GM23338 (cell line): ENCODE measurements around the gene MARCHF2. TPM values are rescaled to one million over a fixed set of nuclear protein-coding genes. Genes with fewer than 3 reads are reported as not detected.
A peak's percentile ranks its signal among the peaks of the same experiment; 100 is the strongest.

Experiments
- ATAC-seq: fragments of 200-7000 bp; cut with Tn5 transposase; 3 replicates; pipeline ENCODE4 v1.9.1; 2020
- DNase-seq: peaks from one replicate; pipeline ENCODE4 v3.0.0-alpha.2; 2015; ENCODE audit warnings: low spot score
- H2AFZ ChIP-seq: fragments of 200-600 bp; sonication (generic); 2 replicates; pipeline ENCODE4 v1.8.0; 2016; ENCODE audit warnings: antibody characterized with exemption, mild to moderate bottlenecking, moderate library complexity
- H3F3A ChIP-seq: fragments of 200-600 bp; sonication (generic); replicated peaks from 2 replicates; pipeline ENCODE4 v1.8.0; 2017; ENCODE audit warnings: antibody characterized with exemption, mixed run types, low read depth
- H3K27ac ChIP-seq: fragments of 200-600 bp; sonication (generic); 2 replicates; pipeline ENCODE4 v1.6.1; 2016; ENCODE audit warnings: low read depth
- H3K27me3 ChIP-seq: fragments of 200-600 bp; sonication (generic); 2 replicates; pipeline ENCODE4 v1.8.0; 2016; ENCODE audit warnings: mild to moderate bottlenecking, mixed run types, moderate library complexity; ENCODE audit not compliant: insufficient read depth
- H3K36me3 ChIP-seq: fragments of 200-600 bp; sonication (generic); 2 replicates; pipeline ENCODE4 v1.8.0; 2016; ENCODE audit warnings: mild to moderate bottlenecking; ENCODE audit not compliant: insufficient read depth
- H3K4me1 ChIP-seq: fragments of 200-600 bp; sonication (generic); 2 replicates; pipeline ENCODE4 v1.8.0; 2016; ENCODE audit warnings: mild to moderate bottlenecking, moderate library complexity; ENCODE audit not compliant: insufficient read depth
- H3K4me2 ChIP-seq: fragments of 200-600 bp; sonication (generic); 2 replicates; pipeline ENCODE4 v1.7.1; 2017; ENCODE audit warnings: mixed run types
- H3K4me3 ChIP-seq: fragments of 200-600 bp; sonication (generic); 2 replicates; pipeline ENCODE4 v1.6.1; 2016; ENCODE audit warnings: mixed run types
- H3K79me2 ChIP-seq: fragments of 200-600 bp; sonication (generic); replicated peaks from 2 replicates; pipeline ENCODE4 v1.8.0; 2017; ENCODE audit warnings: mild to moderate bottlenecking; ENCODE audit not compliant: insufficient read depth
- H3K9me2 ChIP-seq: fragments of 200-600 bp; sonication (generic); 2 replicates; pipeline ENCODE4 v1.8.0; 2017; ENCODE audit not compliant: insufficient read depth
- H4K20me1 ChIP-seq: fragments of 200-600 bp; sonication (generic); replicated peaks from 2 replicates; pipeline ENCODE4 v1.8.0; 2017; ENCODE audit warnings: mild to moderate bottlenecking; ENCODE audit not compliant: insufficient read depth
- H3K27ac Mint-ChIP-seq: 2 replicates; pipeline ENCODE4 v1.8.0; 2020; ENCODE audit warnings: inconsistent platforms, mild to moderate bottlenecking, moderate library complexity, mixed read lengths
- H3K27me3 Mint-ChIP-seq: 3 replicates; pipeline ENCODE4 v1.8.0; 2022; ENCODE audit warnings: low read depth, mild to moderate bottlenecking, moderate library complexity, mixed read lengths, inconsistent platforms; ENCODE audit not compliant: insufficient read depth, poor library complexity
- H3K36me3 Mint-ChIP-seq: 3 replicates; pipeline ENCODE4 v1.8.0; 2021; ENCODE audit warnings: low read depth, mild to moderate bottlenecking, inconsistent platforms, moderate library complexity, mixed read lengths
- H3K4me1 Mint-ChIP-seq: 3 replicates; pipeline ENCODE4 v1.8.0; 2020; ENCODE audit warnings: mild to moderate bottlenecking, inconsistent platforms, mixed read lengths
- H3K4me3 Mint-ChIP-seq: 3 replicates; pipeline ENCODE4 v1.8.0; 2021; ENCODE audit warnings: moderate library complexity, mild to moderate bottlenecking, inconsistent platforms, mixed read lengths
- H3K9me3 Mint-ChIP-seq: 3 replicates; pipeline ENCODE4 v1.8.0; 2020; ENCODE audit warnings: moderate library complexity, mild to moderate bottlenecking, inconsistent platforms, mixed read lengths
- CREB1 ChIP-seq: fragments of 250-450 bp; sonication (Bioruptor Pico); IDR thresholded peaks from 2 replicates; pipeline ENCODE4 v1.5.0; 2020; ENCODE audit warnings: low read depth, mild to moderate bottlenecking, moderate library complexity
- ETS1 ChIP-seq: IDR thresholded peaks from 2 replicates; pipeline ENCODE4 v1.6.1; 2016; ENCODE audit warnings: antibody characterized with exemption
- EZH2phosphoT487 ChIP-seq: fragments of 200-600 bp; sonication (generic); IDR thresholded peaks from one replicate; pipeline ENCODE4 v1.8.1; 2018; ENCODE audit warnings: antibody characterized with exemption; ENCODE audit not compliant: unreplicated experiment
- POLR2AphosphoS5 ChIP-seq: IDR thresholded peaks from 2 replicates; pipeline ENCODE4 v1.6.1; 2016; ENCODE audit warnings: antibody characterized with exemption, low read depth
- REST ChIP-seq: IDR thresholded peaks from one replicate; pipeline ENCODE4 v1.6.1; 2018; ENCODE audit warnings: antibody characterized with exemption; ENCODE audit not compliant: unreplicated experiment
- STAT1 ChIP-seq: IDR thresholded peaks from one replicate; pipeline ENCODE4 v1.6.1; 2016; ENCODE audit warnings: antibody characterized with exemption; ENCODE audit not compliant: unreplicated experiment
- ZNF331 ChIP-seq: fragments of 250-450 bp; sonication (Bioruptor Pico); IDR thresholded peaks from 2 replicates; pipeline ENCODE4 v1.5.0; 2020; ENCODE audit warnings: low read depth, mild to moderate bottlenecking, moderate library complexity
- polyA plus RNA-seq: library from polyadenylated mRNA; unstranded; fragments of >200 nt; fragmentation: Nextera tagmentation; extraction: Ambion mirVana; gene quantifications from 2 replicates; pipeline ENCODE4 v1.2.1, GENCODE V29; 2016
- total RNA-seq: library from RNA; depleted of rRNA; stranded (reverse); fragments of >200 nt; shearing (Covaris generic); gene quantifications from 2 replicates; pipeline ENCODE4 v1.2.3, GENCODE V29; 2014

The MARCHF2 gene
- total and polyA plus RNA-seq, 2 experiments from 2014 or later: 18.9 to 50.1 TPM

- no peaks in the 10 kb centered on the region for H3K9me2 ChIP-seq
- H3K27ac ChIP-seq: peak within 1 kb of the TSS; percentile 97
- Mint-ChIP-seq H3K27me3 (peaks cover 12% of the 10 kb centered on the region), H3K4me1 (peaks cover 11% of the 10 kb centered on the region), H3K36me3 (peaks cover 21% of the 10 kb centered on the region), H3K27ac (peak within 1 kb of the TSS; percentile 100), H3K4me3 (peak within 1 kb of the TSS; percentile 92), H3K9me3 (peaks cover 20% of the 10 kb centered on the region)
- peak within 1 kb of the TSS; percentile 66 for H3K4me3 ChIP-seq
- H4K20me1 ChIP-seq: peaks cover 18% of the 10 kb centered on the region
- TF ChIP-seq CREB1 (CRISPR knock-in tag): peak; percentile 100
- peak; percentile 62 for TF ChIP-seq POLR2AphosphoS5
- TF ChIP-seq STAT1: no peak
- peak; percentile 22; the same call in 1 of the 2 replicates for TF ChIP-seq ZNF331
- TF ChIP-seq ETS1: peak; percentile 64
- peaks cover 6% of the 10 kb centered on the region; the same call in 1 of the 2 replicates for H3F3A ChIP-seq
- peaks cover 10% of the 10 kb centered on the region; the same call in 1 of the 2 replicates for H3K4me1 ChIP-seq
- DNase-seq (peak; percentile 100), ATAC-seq (peak; percentile 94)
- H2AFZ ChIP-seq: 0 out of 2 replicates have a peak within 1 kb of the TSS, but pooled peaks have one; percentile 23
- peak within 1 kb of the TSS; percentile 81 for H3K4me2 ChIP-seq
- H3K27me3 ChIP-seq: no peaks in the 10 kb centered on the region
- peaks cover 43% of the 10 kb centered on the region for H3K79me2 ChIP-seq
- H3K36me3 ChIP-seq: no peaks in the 10 kb centered on the region
Observed at GRCh38 chr19:8389891-8390616, 23.1 kb upstream of the MARCHF2 start, which contains the start of gene RAB11B. TSS of gene RAB11B (plus strand) at chr19:8390360. CDS start at chr19:8390417, 57 bp downstream.

GRCh38 chr19:8390617-8390981 is 22.5 kb upstream of the MARCHF2 start:
- TF ChIP-seq CREB1 (CRISPR knock-in tag) (0 out of 2 replicates have a peak, but pooled peaks have one; percentile 18), REST (no peak), EZH2phosphoT487 (no peak)
- Mint-ChIP-seq H3K9me3 (peaks cover 20% of the 10 kb centered on the region), H3K4me3 (peak overlapping the region; percentile 92), H3K4me1 (peaks cover 9% of the 10 kb centered on the region), H3K27me3 (peaks cover 12% of the 10 kb centered on the region), H3K36me3 (peaks cover 21% of the 10 kb centered on the region), H3K27ac (peak overlapping the region; percentile 48; the same call in 1 of the 2 replicates)
- Histone ChIP-seq H3F3A (peaks cover 8% of the 10 kb centered on the region; the same call in 1 of the 2 replicates), H3K4me2 (peak overlapping the region; percentile 81), H3K36me3 (no peaks in the 10 kb centered on the region), H4K20me1 (peaks cover 18% of the 10 kb centered on the region), H3K27me3 (no peaks in the 10 kb centered on the region), H3K4me3 (peak overlapping the region; percentile 66), H2AFZ (no peak overlapping the region), H3K79me2 (peaks cover 47% of the 10 kb centered on the region), H3K27ac (peak overlapping the region; percentile 97), H3K9me2 (no peaks in the 10 kb centered on the region), H3K4me1 (peaks cover 7% of the 10 kb centered on the region; the same call in 1 of the 2 replicates)
- DNase-seq (peak; percentile 97), ATAC-seq (peak; percentile 71)
